NCI-H187 treated with DMSO at 0.1 percent for 48 hours (cell line): ENCODE results near the gene ZNF555.
"Not testable (repeated sequence)": the region's sequence is repeated elsewhere in the genome, so short reads cannot be mapped to it uniquely, and the experiment has no call there.

ENCODE experiments used
- DNase-seq: peaks from one replicate; lab custom pipeline; 2025; lab: John Stamatoyannopoulos, UW

ZNF555 gene

GRCh38 chr19:2840794-2841791 lies at the start of gene ZNF555:
ZNF555 (plus strand) TSS chr19:2841475; CDS start chr19:2841573, 98 bp downstream.
- DNase-seq: peak; percentile 95

GRCh38 chr19:2791876-2792275 lies 49.4 kb upstream of the ZNF555 start:
- DNase-seq: no peak

GRCh38 chr19:2792666-2793065 lies 48.6 kb upstream of the ZNF555 start:
- DNase-seq: not testable (repeated sequence)

- no peak for DNase-seq
Observed at GRCh38 chr19:2793126-2793525, 48.1 kb upstream of the ZNF555 start.

GRCh38 chr19:2793577-2793976 lies 47.7 kb upstream of the ZNF555 start:
- DNase-seq: no peak

GRCh38 chr19:2795827-2796658 lies 45.2 kb upstream of the ZNF555 start:
- DNase-seq: no peak

GRCh38 chr19:2796659-2797266 lies 44.5 kb upstream of the ZNF555 start:
- no peak for DNase-seq

GRCh38 chr19:2797280-2797679 lies 44.0 kb upstream of the ZNF555 start:
- DNase-seq: no peak

- DNase-seq: no peak
Observed at GRCh38 chr19:2798158-2798685, 43.1 kb upstream of the ZNF555 start.

GRCh38 chr19:2798733-2799132 lies 42.5 kb upstream of the ZNF555 start:
- DNase-seq: no peak

- DNase-seq: no peak
Observed at GRCh38 chr19:2799273-2800020, 41.8 kb upstream of the ZNF555 start.

- no peak for DNase-seq
Observed at GRCh38 chr19:2800506-2800905, 40.8 kb upstream of the ZNF555 start.

- DNase-seq: no peak
Observed at GRCh38 chr19:2802826-2803225, 38.4 kb upstream of the ZNF555 start.

- no peak for DNase-seq
Observed at GRCh38 chr19:2803486-2804155, 37.7 kb upstream of the ZNF555 start.

- no peak for DNase-seq
Observed at GRCh38 chr19:2804156-2805004, 36.9 kb upstream of the ZNF555 start.

- no peak for DNase-seq
Observed at GRCh38 chr19:2805261-2805900, 35.9 kb upstream of the ZNF555 start.

- DNase-seq: no peak
Observed at GRCh38 chr19:2805991-2806649, 35.2 kb upstream of the ZNF555 start.

- DNase-seq: no peak
Observed at GRCh38 chr19:2806736-2807378, 34.4 kb upstream of the ZNF555 start.
